Mucosa of descending colon (tissue), 3 donors: Measurements from ENCODE around the gene AK8. TPM values are rescaled to one million over a fixed set of nuclear protein-coding genes. Genes with fewer than 3 reads are reported as not detected.

Source experiments
- ATAC-seq: fragments of 200-7000 bp; cut with Tn5 transposase; one replicate; pipeline ENCODE4 v1.9.1; 2020; ENCODE audit warnings: mild to moderate bottlenecking, moderate library complexity
- DNase-seq, 3 donors: peaks; one replicate each; pipeline ENCODE4 v3.0.0-alpha.2; 2020
- H3K36me3 ChIP-seq: fragments of 200-600 bp; one replicate; pipeline ENCODE4 v1.8.0; 2021; ENCODE audit warnings: low read depth, mild to moderate bottlenecking
- H3K4me1 ChIP-seq: fragments of 200-600 bp; one replicate; pipeline ENCODE4 v1.8.0; 2021; ENCODE audit warnings: low read depth, mild to moderate bottlenecking
- H3K4me3 ChIP-seq: fragments of 200-600 bp; one replicate; pipeline ENCODE4 v1.8.0; 2021; ENCODE audit warnings: mild to moderate bottlenecking
- H3K9me3 ChIP-seq: fragments of 200-600 bp; one replicate; pipeline ENCODE4 v1.8.0; 2021; ENCODE audit warnings: mild to moderate bottlenecking
- intact Hi-C, 2 donors: fragments of 100-400 bp; cut with DNase I in 1 of 2; cut with micrococcal nuclease in 1 of 2; formaldehyde crosslinking; loops; one replicate each; pipeline versions ENCODE4 v1.11.0 to v1.11.1; 2022; cut with DNase I, micrococcal nuclease
- total RNA-seq, 3 donors: library from RNA; stranded (reverse); fragmentation: NEBNext Ultra II Directional in 2 of 3; extraction: Animal tissue kit (Norgen Biotek cat#: 25700) in 2 of 3; gene quantifications; one replicate each; pipeline versions ENCODE4 v1.2.1 to v1.2.4, GENCODE V29; 2021 to 2023
- TF ChIP-seq, protein P1 (sequence below): fragments of 200-600 bp; IDR thresholded peaks from one replicate; pipeline ENCODE4 v1.8.0; 2022; ENCODE audit warnings: antibody characterized with exemption, mild to moderate bottlenecking
- donor health status: DM: no; HTN: no; CAD: no; lungs with moderate emphysema.
- donor health status: DM: no; HTN: no; CAD: no.
- donor health status: DM: no; HTN: yes; CAD: no.

Gene AK8
- total RNA-seq, 3 donors from 2014 or later = 0.96 to 2.0 TPM; not detected in 1

- intact Hi-C loops = no loop called here
- DNase-seq = no peak
- H3K4me3 ChIP-seq = no peak overlapping the region
- H3K4me1 ChIP-seq = no peaks in the 10 kb centered on the region
- no peaks in the 10 kb centered on the region for H3K9me3 ChIP-seq
- TF ChIP-seq, protein P1, sequence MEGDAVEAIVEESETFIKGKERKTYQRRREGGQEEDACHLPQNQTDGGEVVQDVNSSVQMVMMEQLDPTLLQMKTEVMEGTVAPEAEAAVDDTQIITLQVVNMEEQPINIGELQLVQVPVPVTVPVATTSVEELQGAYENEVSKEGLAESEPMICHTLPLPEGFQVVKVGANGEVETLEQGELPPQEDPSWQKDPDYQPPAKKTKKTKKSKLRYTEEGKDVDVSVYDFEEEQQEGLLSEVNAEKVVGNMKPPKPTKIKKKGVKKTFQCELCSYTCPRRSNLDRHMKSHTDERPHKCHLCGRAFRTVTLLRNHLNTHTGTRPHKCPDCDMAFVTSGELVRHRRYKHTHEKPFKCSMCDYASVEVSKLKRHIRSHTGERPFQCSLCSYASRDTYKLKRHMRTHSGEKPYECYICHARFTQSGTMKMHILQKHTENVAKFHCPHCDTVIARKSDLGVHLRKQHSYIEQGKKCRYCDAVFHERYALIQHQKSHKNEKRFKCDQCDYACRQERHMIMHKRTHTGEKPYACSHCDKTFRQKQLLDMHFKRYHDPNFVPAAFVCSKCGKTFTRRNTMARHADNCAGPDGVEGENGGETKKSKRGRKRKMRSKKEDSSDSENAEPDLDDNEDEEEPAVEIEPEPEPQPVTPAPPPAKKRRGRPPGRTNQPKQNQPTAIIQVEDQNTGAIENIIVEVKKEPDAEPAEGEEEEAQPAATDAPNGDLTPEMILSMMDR = no peak
- ATAC-seq = no peak
- no peaks in the 10 kb centered on the region for H3K36me3 ChIP-seq
Observed at GRCh38 chr9:132837501-132838286, 40.4 kb downstream of the AK8 start.

- Histone ChIP-seq H3K36me3 (no peaks in the 10 kb centered on the region), H3K4me1 (no peaks in the 10 kb centered on the region), H3K9me3 (no peaks in the 10 kb centered on the region), H3K4me3 (no peak overlapping the region)
- intact Hi-C loops = no loop called here
- ATAC-seq (no peak), DNase-seq (no peak)
- TF ChIP-seq, protein P1 = no peak
Observed at GRCh38 chr9:132834343-132834742, 43.7 kb downstream of the AK8 start.

- no peak for DNase-seq
- no peak for ATAC-seq
- intact Hi-C loops = no loop called here
- Histone ChIP-seq H3K9me3 (no peaks in the 10 kb centered on the region), H3K4me3 (no peak overlapping the region), H3K4me1 (no peaks in the 10 kb centered on the region), H3K36me3 (no peaks in the 10 kb centered on the region)
- TF ChIP-seq, protein P1 = no peak
Observed at GRCh38 chr9:132833550-132834121, 44.4 kb downstream of the AK8 start.

DNA sequence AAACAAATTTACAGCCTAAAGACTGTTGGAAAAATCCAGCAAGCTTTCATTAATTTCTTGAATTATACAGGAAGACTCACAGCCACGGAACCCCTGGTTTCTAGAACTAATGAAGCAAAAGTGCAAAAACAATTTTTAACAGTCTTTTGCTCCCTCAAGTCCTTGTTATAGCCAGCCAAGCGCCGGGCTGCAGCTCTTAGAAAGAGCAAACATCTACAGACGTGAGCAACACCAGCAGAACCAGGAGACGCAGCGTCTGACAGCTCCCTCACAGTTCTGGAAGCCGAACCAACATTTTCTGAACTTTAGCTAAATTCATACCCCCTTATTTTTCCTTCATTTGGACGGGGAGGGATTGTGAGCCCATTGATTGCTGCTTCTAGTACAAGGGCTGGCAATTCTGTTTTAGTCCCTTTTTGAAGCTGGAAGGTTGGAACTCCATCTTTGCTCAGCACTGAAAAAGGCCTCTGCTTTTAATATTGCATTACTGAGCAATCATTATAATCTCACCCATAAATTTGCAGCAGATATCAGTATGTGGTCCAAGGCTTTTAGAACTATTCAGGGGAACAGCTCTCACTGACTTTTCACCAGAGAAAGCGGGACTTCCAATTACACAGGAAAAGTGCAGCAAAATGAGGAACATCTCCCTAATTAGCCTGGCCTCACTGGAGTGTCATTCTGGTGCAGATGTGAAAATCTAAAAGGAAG is 45.8 kb downstream of the AK8 start:
- TF ChIP-seq, protein P1 = no peak
- Histone ChIP-seq H3K36me3 (no peaks in the 10 kb centered on the region), H3K4me3 (no peak overlapping the region), H3K4me1 (no peaks in the 10 kb centered on the region), H3K9me3 (no peaks in the 10 kb centered on the region)
- DNase-seq = no peak
- no peak for ATAC-seq
- intact Hi-C loops = no loop called here

DNA sequence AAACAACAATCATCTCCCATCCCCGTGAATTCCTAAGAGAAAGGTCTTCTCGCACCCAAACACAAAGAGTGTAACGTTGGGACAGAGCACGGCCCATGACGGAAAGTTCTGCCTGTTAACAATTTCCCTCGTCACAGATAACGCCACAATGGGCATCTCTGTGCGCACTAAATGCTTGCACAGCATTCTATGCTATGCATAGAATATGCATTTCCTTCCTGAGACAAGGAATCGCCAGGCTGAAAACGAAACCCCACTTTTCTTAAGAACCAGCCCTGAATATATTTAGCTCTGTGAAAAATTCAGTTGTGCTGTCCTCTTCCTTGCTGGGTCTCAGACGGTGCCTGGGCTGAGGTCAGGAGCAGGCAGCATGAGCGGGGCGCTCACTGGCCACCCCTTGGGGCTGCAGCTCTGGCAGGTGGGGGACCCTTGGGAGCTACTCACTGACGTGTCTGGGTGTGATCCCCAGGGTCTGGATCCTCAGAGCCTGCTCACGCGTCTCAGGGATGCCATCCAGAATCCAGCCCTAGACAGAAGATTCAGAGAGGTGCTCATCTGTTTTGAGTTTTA is 49.8 kb downstream of the AK8 start:
- TF ChIP-seq, protein P1 = no peak
- no peak for DNase-seq
- no peaks in the 10 kb centered on the region for H3K36me3 ChIP-seq
- no peak for ATAC-seq
- H3K4me1 ChIP-seq = no peaks in the 10 kb centered on the region
- H3K4me3 ChIP-seq = no peak overlapping the region
- no peaks in the 10 kb centered on the region for H3K9me3 ChIP-seq
- intact Hi-C loops = no loop called here
